ENCODE measurements around the gene WDFY4. TPM values are rescaled to one million over a fixed set of nuclear protein-coding genes. Genes with fewer than 3 reads are reported as not detected.

WDFY4 gene
- total RNA-seq, 4 donors from 2014 or later: 5.0 to 16.5 (median 8.8) TPM

- H3K27ac ChIP-seq: no peak overlapping the region
- no peak for TF ChIP-seq EP300 (IDR thresholded peaks at IDR 0.05)
- TF ChIP-seq POLR2A (IDR thresholded peaks at IDR 0.05): no peak
- no peaks in the 10 kb centered on the region for H3K4me1 ChIP-seq
- DNase-seq (ENCODE audit: low spot score in 2 of 2): no peak
- no peaks in the 10 kb centered on the region for H3K27me3 ChIP-seq
- no peaks in the 10 kb centered on the region for H3K9me3 ChIP-seq
- H3K4me3 ChIP-seq: no peak overlapping the region
- WGBS, 2 donors: 85 to 86% methylated on average over 19 of the region's 19 CpGs
- H3K36me3 ChIP-seq: no peaks in the 10 kb centered on the region
Observed at GRCh38 chr10:48697821-48698764, 13.4 kb downstream of the WDFY4 start.

GRCh38 chr10:48699011-48699627, 14.4 kb downstream of the WDFY4 start:
- no peak for DNase-seq (ENCODE audit: low spot score in 2 of 2)
- no peak for TF ChIP-seq POLR2A (IDR thresholded peaks at IDR 0.05)
- TF ChIP-seq CTCF (IDR thresholded peaks at IDR 0.05): no peak
- TF ChIP-seq EP300 (IDR thresholded peaks at IDR 0.05): no peak
- WGBS, 2 donors: 69 to 71% methylated on average over 8 of the region's 8 CpGs

GRCh38 chr10:48700071-48700470, 15.4 kb downstream of the WDFY4 start:
- Histone ChIP-seq H3K4me3 (no peak overlapping the region), H3K27ac (no peak overlapping the region), H3K36me3 (no peaks in the 10 kb centered on the region), H3K9me3 (no peaks in the 10 kb centered on the region), H3K4me1 (no peaks in the 10 kb centered on the region), H3K27me3 (no peaks in the 10 kb centered on the region)
- no peak for DNase-seq (ENCODE audit: low spot score in 2 of 2)
- WGBS, 2 donors: 73 to 76% methylated on average over 2 of the region's 2 CpGs
- TF ChIP-seq CTCF (IDR thresholded peaks at IDR 0.05) (no peak), POLR2A (IDR thresholded peaks at IDR 0.05) (no peak), EP300 (IDR thresholded peaks at IDR 0.05) (no peak)

More at GRCh38 chr10:48699011-48699627, 14.4 kb downstream of the WDFY4 start:
- no peaks in the 10 kb centered on the region for H3K4me1 ChIP-seq
- no peaks in the 10 kb centered on the region for H3K27me3 ChIP-seq
- H3K36me3 ChIP-seq: no peaks in the 10 kb centered on the region
- no peaks in the 10 kb centered on the region for H3K9me3 ChIP-seq
- no peak overlapping the region for H3K27ac ChIP-seq
- H3K4me3 ChIP-seq: no peak overlapping the region

GRCh38 chr10:48700493-48700892, 15.8 kb downstream of the WDFY4 start:
- no peaks in the 10 kb centered on the region for H3K36me3 ChIP-seq
- H3K27ac ChIP-seq: no peak overlapping the region
- H3K4me3 ChIP-seq: no peak overlapping the region
- WGBS, 2 donors: 85 to 87% methylated on average over 9 of the region's 9 CpGs
- no peak for TF ChIP-seq POLR2A (IDR thresholded peaks at IDR 0.05)
- no peak for TF ChIP-seq EP300 (IDR thresholded peaks at IDR 0.05)
- no peak for TF ChIP-seq CTCF (IDR thresholded peaks at IDR 0.05)
- DNase-seq (ENCODE audit: low spot score in 2 of 2): no peak
- H3K4me1 ChIP-seq: no peaks in the 10 kb centered on the region
- H3K27me3 ChIP-seq: no peaks in the 10 kb centered on the region
- no peaks in the 10 kb centered on the region for H3K9me3 ChIP-seq

- Histone ChIP-seq H3K4me1 (no peaks in the 10 kb centered on the region), H3K27ac (no peak overlapping the region), H3K27me3 (no peaks in the 10 kb centered on the region), H3K4me3 (no peak overlapping the region), H3K9me3 (no peaks in the 10 kb centered on the region), H3K36me3 (no peaks in the 10 kb centered on the region)
- no peak for TF ChIP-seq CTCF (IDR thresholded peaks at IDR 0.05)
- no peak for TF ChIP-seq EP300 (IDR thresholded peaks at IDR 0.05)
- TF ChIP-seq POLR2A (IDR thresholded peaks at IDR 0.05): no peak
- no peak for DNase-seq (ENCODE audit: low spot score in 2 of 2)
- 84% methylated on average over 8 of the region's 8 CpGs for WGBS, 2 donors
Observed at GRCh38 chr10:48701139-48701901, 16.6 kb downstream of the WDFY4 start.
